HK-2 (cell line): ENCODE results near the gene TMC1.
"Not testable (repeated sequence)": the region's sequence is repeated elsewhere in the genome, so short reads cannot be mapped to it uniquely, and the experiment has no call there.

Experiments used
- DNase-seq: peaks from one replicate; pipeline ENCODE4 v3.0.0-alpha.2; 2018; ENCODE audit not compliant: unreplicated experiment

Gene TMC1

GRCh38 chr9:72763022-72763421, 241.6 kb downstream of the TMC1 start:
- DNase-seq, result no peak

- DNase-seq, result no peak
Measured at GRCh38 chr9:72769546-72769945, 248.1 kb downstream of the TMC1 start.

- DNase-seq, result no peak
Measured at GRCh38 chr9:72772661-72773060, 251.3 kb downstream of the TMC1 start.

DNA sequence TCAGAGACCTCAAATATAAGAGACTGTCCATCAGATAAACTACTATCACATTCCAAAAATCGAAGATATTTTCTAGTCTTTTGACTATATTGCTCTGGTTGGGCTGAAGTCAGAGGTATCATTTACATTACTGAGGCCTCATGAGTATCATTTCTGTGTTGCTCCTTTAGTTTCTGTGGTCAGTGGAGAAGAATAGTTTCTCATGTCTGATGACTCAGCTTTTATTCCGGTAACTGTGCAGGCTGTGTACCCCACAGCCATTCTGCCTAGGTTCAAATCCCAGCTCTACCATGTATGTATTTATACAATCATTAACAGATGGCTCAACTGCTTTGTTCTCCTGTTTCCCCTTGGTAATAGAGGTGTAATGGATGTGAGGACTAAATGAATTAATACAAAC, 252.2 kb downstream of the TMC1 start:
- no peak for DNase-seq

- DNase-seq, result no peak
Measured at GRCh38 chr9:72775570-72775969, 254.2 kb downstream of the TMC1 start.

DNA sequence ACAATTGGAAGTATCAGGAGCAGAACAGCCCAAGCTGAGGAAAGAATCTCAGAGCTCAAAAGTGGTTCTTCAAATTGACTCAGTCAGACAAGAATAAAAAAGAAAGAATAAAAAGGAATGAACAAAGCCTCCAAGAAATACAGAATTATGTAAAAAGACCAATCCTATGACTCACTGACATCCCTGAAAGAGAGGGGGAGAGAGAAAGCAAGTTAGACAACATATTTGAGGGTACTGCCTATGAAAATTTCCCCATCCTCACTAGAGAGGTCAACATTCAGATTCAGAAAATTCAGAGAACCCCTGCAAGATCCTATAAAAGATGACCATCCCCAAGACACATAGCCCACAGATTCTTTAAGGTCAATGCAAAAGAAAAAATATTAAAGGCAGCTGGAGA, 258.2 kb downstream of the TMC1 start:
- DNase-seq, result no peak

- no peak for DNase-seq
Measured at GRCh38 chr9:72786948-72787347, 265.5 kb downstream of the TMC1 start.

- no peak for DNase-seq
Measured at GRCh38 chr9:72788966-72789735, 267.7 kb downstream of the TMC1 start.

DNA sequence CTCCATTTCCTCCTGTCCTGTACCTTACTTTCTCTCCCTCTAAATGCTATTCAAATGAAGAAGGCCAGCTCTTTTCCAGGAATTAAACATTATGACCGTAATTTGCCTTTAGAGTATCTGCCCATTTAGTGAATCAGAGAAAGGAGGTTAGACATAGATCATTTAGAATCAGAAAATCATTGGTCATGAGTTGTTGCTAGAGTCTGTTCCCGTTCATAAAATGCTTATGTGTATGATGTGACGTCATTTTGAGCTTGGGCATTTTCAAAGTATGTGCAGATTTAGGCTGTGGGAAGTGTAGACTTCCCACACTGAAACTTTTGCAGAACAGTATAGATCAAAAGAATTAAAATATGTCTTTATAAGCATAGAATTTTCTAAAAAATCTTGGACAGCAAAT, 268.5 kb downstream of the TMC1 start:
- DNase-seq, result no peak

- no peak for DNase-seq
Measured at GRCh38 chr9:72790989-72791388, 269.6 kb downstream of the TMC1 start.

GRCh38 chr9:72791436-72791835, 270.0 kb downstream of the TMC1 start:
- DNase-seq, result no peak

GRCh38 chr9:72794946-72795345, 273.5 kb downstream of the TMC1 start:
- no peak for DNase-seq

DNA sequence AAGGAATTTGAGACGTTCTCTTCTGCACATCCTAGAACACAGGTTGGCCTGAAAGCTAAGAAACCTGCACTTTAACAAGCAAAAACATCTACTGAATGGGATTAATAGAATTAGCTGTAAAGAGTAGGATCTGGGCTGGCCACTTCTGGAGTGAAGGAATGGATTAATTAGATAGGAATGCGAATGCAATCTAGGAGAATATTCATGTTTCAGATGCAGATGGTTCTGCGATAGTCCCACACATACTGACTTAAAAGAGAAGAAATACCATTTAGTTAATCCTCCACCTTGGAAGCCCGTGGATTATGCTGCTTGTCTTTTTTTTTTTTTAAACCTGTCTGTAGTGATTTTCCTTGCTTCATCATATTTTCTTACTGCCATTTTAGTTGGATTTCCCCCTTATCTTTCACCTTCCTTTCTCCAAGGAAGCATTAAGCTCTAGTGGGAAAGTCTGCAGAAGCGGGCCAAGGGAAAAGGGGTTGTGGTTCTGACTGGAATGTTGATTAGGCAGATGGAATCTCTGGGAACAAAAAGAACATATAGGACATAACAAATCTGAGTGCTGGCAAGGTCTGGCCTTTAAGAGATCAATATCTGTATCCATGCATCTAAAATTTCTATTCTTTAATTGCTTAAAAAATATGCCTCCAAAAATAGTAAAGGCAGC, 279.1 kb downstream of the TMC1 start:
- DNase-seq, result no peak

DNA sequence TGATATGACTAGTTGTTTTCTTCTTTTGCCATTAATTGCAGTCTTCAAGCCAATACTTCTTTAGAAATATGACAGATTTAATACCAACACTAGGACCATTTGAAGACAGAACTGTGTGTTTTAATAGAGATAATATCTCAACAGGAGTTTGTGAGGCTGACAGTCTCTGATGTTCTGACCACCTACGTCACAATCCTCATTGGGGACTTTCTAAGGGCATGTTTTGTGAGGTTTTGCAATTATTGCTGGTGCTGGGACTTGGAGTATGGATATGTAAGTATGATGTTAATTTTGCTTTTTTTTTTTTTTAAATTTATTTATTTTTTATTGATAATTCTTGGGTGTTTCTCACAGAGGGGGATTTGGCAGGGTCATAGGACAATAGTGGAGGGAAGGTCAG, 283.8 kb downstream of the TMC1 start:
- DNase-seq, result no peak

- DNase-seq, result not testable (repeated sequence)
Measured at GRCh38 chr9:72806313-72806809, 285.0 kb downstream of the TMC1 start.

DNA sequence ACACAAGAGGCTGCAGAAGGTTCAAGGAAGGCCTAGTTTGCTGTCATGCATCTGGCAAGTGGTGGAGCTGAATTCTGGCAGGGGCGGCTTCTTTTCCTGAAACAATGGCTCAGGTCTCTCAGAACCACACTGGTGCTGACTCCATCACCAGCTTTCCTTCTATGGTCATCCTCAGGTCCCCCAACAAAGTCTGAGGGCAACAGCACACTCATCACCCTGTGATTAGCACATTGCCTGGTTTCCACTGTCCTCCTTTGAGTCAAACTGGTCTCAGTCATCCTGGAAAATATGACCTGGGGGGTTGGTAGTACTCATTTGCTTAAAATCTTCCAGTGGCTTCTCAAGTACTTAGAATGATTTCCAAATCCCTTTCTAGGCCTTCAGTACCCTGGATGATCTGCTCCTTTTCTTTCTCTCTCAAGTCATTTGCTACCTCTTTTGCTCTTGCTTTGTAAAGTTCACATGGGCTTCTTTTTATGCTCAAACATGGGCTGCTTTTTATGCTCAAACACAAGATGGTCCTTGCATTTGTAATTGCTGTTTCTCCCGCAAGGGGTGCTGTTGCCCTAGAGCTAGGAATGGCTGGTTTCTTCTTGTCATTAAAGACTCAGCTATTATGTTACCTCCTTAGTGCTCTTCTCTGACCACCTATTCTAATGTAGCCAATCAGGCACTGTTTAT, 286.5 kb downstream of the TMC1 start:
- DNase-seq, result no peak

DNA sequence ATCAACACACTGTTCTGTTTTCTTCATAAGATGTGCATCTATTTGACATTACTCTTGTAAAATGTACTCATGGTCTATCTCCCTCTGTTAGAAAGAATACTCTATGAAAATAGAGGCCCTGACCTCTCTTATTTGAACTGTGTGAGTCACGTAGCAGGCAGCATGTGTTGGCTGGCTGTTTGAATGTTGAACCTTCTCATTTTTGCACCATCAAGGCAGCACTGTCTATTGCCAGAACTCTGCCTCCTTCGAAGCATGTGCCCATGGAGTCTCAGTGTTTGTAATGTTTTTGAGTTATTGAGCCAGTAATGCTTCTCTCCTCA, 287.0 kb downstream of the TMC1 start:
- DNase-seq, result no peak

- no peak for DNase-seq
Measured at GRCh38 chr9:72809586-72809985, 288.2 kb downstream of the TMC1 start.

DNA sequence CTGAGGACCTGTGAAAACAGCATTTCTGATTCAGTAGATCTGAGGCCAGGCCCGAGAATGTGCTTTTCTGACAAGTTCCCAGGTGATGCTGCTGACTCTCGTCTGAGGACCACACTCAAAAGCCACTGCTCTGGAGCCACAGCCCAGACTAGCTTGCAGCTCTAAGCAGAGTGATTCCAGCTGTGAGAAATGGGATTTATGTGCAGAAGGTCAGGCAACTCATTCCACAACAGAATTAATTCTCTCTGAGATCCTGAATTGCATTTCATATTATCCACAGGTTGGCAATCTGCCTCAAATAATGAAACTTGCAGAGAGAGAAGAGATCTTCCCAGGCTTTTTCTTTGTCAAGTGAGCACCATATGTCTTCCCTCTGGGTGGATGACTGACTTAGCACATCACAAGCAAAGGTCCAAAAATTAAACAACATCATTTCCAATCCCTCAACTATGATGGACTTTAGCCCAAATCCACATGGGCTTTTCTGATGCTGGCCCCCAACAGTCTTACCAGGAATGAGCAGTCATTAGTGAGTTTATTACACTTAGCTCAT, 291.2 kb downstream of the TMC1 start:
- no peak for DNase-seq

- DNase-seq, result no peak
Measured at GRCh38 chr9:72813544-72813943, 292.1 kb downstream of the TMC1 start.

DNA sequence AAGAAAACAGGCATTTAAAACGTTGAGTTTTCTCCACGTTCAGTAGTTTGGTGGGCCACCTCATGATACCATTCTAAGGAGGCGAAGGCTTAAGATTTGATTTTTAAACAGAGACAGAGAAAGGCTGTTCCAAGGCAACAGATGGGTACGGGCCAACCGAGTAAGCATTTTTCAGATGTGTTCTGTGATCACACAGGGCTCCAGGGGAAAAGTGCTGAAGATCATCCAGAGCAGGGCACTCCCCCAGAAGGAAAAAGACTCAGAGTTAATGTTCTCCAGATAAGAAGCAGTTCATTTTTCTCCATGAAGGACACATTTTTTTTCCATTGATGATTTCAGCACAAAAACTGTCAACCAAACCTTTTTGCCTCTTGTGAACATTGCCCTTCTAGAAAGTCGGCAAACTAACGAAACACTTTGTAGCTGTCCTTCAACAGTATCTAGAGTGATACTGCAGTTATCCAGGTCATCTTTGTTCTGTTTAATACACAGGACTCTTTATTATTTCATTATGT, 292.7 kb downstream of the TMC1 start:
- DNase-seq, result no peak

DNA sequence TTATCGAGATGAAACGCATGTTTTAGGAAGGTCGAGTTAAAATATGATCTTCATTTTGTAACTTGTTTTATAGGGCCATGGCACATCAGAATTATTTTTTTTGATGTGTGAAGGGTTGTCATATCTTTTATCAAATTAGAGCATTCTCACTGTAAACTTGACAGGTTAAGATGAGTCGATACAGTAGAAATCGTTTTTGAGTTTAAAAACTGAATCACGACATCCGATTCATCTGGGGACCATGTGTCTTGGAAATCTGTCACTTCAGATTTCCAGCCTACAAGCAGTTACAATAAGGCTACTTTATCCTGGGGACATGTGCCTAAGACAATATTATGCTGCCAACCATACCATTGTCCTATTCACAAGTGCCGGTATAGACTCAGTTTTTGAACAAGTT, 295.3 kb downstream of the TMC1 start:
- no peak for DNase-seq
